GM23338 (cell line): ENCODE results near the gene RASL10B.

Source experiments
- CTCF ChIP-seq, 2 experiments: fragments of 200-600 bp in 1 of 2; sonication (generic) in 1 of 2; conservative IDR thresholded peaks; 2 replicates each; pipeline versions ENCODE4 v1.5.1 to v1.6.1; 2016 to 2017; ENCODE audit warnings: antibody characterized with exemption in 2 of 2, low read depth in 2 of 2, mild to moderate bottlenecking in 2 of 2, moderate library complexity in 1 of 2
- ETS1 ChIP-seq: IDR thresholded peaks from 2 replicates; pipeline ENCODE4 v1.6.1; 2016; ENCODE audit warnings: antibody characterized with exemption
- EZH2 ChIP-seq: fragments of 200-600 bp; sonication (generic); IDR thresholded peaks from one replicate; pipeline ENCODE4 v1.8.0; 2017; ENCODE audit warnings: antibody characterized with exemption, mild to moderate bottlenecking, low read depth; ENCODE audit not compliant: unreplicated experiment
- EZH2phosphoT487 ChIP-seq: fragments of 200-600 bp; sonication (generic); IDR thresholded peaks from one replicate; pipeline ENCODE4 v1.8.1; 2018; ENCODE audit warnings: antibody characterized with exemption; ENCODE audit not compliant: unreplicated experiment
- JUNB ChIP-seq: IDR thresholded peaks from one replicate; pipeline ENCODE4 v1.6.1; 2016; ENCODE audit warnings: antibody characterized with exemption; ENCODE audit not compliant: unreplicated experiment
- POLR2AphosphoS5 ChIP-seq: IDR thresholded peaks from 2 replicates; pipeline ENCODE4 v1.6.1; 2016; ENCODE audit warnings: antibody characterized with exemption, low read depth
- REST ChIP-seq: IDR thresholded peaks from one replicate; pipeline ENCODE4 v1.6.1; 2018; ENCODE audit warnings: antibody characterized with exemption; ENCODE audit not compliant: unreplicated experiment
- STAT1 ChIP-seq: IDR thresholded peaks from one replicate; pipeline ENCODE4 v1.6.1; 2016; ENCODE audit warnings: antibody characterized with exemption; ENCODE audit not compliant: unreplicated experiment
- ZNF331 ChIP-seq: fragments of 250-450 bp; sonication (Bioruptor Pico); IDR thresholded peaks from 2 replicates; pipeline ENCODE4 v1.5.0; 2020; ENCODE audit warnings: low read depth, mild to moderate bottlenecking, moderate library complexity

- no peak for TF ChIP-seq JUNB
- no peak for TF ChIP-seq CTCF (conservative IDR thresholded peaks at IDR 0.05; ENCODE audit: low read depth in 2 of 2)
- no peak for TF ChIP-seq EZH2phosphoT487
- TF ChIP-seq EZH2: no peak
- TF ChIP-seq POLR2AphosphoS5: no peak
- TF ChIP-seq REST: no peak
- TF ChIP-seq ETS1: no peak
- no peak for TF ChIP-seq STAT1
- TF ChIP-seq ZNF331: no peak
These were observed 18.2 kb upstream of the RASL10B start for GRCh38 chr17:35713069-35713728.
